Hindlimb muscle (tissue), 1 donor: ENCODE data around the gene NID1. TPM values are rescaled to one million over a fixed set of nuclear protein-coding genes. Genes with fewer than 3 reads are reported as not detected.
A peak's percentile ranks its signal among the peaks of the same experiment; 100 is the strongest.
"Not testable (repeated sequence)": the region's sequence is repeated elsewhere in the genome, so short reads cannot be mapped to it uniquely, and the experiment has no call there.

ENCODE experiments used
- DNase-seq: peaks from one replicate; pipeline ENCODE4 v3.0.0-alpha.2; 2013
- polyA plus RNA-seq: library from polyadenylated mRNA; unstranded; fragments of 120-200 nt; gene quantifications from one replicate; pipeline ENCODE4 v1.2.1, GENCODE V29; 2013; ENCODE audit not compliant: insufficient read length

The NID1 gene
- polyA plus RNA-seq, 1 donor = 239 TPM

GRCh38 chr1:236023926-236024565, 40.8 kb downstream of the NID1 start:
- no peak for DNase-seq

DNA sequence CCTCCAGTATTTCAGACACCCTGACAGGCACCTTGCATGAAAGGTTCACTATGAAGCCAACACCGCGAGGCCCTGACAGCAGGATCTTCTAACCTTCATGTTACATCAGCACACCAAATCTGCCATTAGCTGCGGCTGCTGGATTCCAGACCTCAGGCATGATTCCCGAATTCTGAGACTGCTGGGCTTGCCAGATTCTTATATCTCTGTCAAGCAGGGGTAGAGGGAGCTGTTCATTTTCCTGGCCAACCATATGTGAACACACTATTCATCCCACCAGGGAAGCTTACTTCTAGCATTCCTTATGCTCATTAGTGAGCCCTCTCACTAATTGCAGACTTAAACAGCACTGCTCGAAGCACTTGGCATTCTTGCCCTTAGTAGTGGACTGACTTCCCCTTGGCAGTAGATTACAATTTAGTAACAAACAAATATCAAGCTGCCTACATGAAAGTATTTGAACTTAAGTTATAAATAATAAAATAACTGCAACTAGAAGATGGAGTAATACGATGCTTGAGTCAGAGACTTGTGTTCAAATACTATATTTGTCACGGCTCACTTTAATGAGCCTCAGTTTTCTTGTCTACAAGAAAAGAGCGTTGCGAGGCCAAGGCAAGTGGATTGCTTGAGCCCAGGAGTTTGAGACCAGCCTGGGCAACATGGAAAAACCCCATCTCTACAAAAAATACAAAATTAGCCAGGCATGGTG, 43.3 kb downstream of the NID1 start:
- DNase-seq = peak; percentile 34

DNA sequence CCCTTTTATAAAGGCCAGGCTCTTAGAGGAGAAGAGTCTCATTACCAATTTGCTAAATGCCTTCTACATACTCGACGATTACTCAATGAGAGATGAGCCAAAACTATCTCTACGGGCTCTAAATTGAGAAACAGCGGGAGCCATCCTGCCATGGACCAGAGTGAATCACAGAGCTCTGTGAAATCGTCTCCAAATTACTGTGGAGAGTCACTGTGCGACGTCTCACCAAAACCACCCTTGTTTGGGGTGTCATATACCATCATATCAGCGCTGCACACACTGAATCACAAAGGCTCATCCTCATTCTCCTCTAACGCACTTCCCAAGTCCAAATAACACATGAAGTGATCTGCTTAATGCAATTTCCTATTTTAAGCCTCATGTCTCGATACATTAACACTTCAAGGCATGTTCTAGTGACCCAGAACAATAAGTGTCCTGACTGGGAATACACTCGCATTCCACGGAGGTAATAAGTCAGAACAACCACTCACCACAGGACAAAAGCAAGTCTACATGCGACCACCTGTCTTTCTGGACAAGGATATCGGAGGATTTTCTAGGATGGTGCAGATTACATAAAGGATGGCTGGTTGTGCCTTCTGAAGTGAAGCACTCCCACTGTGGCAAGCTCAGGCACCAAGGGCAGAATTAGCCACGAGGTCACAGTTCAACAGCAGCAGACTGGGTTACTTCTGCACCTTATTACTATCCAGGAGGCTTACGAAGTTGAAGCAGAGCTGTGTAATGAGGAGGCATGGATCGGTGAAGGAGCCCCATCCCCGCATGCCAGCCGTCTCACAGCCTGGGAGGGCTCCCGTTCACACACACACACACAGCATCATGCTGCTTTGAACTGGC, 44.3 kb downstream of the NID1 start:
- DNase-seq = no peak

- DNase-seq = peak; percentile 82
Observed at GRCh38 chr1:236018885-236019453, 45.9 kb downstream of the NID1 start.

DNA sequence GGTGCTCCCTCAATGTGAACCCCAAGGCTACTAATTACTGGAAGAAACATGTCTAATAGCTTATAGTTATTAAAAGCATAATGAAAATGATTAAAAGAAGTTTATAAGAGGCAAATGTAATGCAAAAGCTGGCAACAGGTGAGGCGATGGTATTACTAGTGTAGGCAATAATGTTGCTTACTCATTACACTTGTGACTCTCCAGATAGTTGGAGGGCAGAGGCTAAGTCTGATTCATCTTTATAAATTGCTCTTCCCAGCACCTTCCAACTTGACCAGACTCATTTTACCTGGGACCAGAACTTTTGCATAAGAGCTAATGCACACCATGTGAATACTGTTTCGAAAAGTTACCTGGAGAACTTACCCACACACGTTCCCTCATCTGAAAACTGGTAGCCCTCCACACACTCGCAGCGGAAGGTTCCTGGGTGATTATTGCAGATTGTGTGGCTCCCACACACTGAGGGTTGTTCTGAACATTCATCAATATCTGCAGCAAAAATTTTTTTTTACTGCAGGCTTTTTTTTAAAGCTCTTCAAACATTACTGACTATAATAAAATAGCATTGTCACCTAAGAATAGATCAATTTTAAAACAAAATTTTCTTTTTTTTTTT, 48.0 kb downstream of the NID1 start:
- no peak for DNase-seq

GRCh38 chr1:236016083-236016482, 48.8 kb downstream of the NID1 start:
- DNase-seq = peak; percentile 73

DNA sequence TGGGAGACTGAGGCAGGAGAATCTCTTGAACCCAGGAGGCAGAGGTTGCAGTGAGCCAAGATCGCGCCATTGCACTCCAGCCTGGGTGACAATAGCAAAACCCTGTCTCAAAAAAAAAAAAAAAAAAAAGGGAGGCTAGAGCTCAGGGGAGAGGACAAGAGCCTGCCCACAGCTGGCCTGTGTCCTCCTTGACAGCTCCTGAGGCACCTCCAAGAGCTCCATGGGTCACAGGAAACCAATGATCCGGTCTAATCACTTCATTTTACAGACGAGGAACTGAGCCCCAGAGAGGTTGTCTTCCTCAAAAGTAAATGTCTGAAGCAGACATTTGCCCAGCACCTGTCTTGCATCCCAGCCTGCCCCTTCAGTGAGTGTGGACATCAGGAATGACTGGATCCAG, 49.4 kb downstream of the NID1 start:
- DNase-seq = no peak

GRCh38 chr1:236013330-236013729, 51.6 kb downstream of the NID1 start:
- DNase-seq = no peak

- no peak for DNase-seq
Observed at GRCh38 chr1:236011641-236012040, 53.2 kb downstream of the NID1 start.

DNA sequence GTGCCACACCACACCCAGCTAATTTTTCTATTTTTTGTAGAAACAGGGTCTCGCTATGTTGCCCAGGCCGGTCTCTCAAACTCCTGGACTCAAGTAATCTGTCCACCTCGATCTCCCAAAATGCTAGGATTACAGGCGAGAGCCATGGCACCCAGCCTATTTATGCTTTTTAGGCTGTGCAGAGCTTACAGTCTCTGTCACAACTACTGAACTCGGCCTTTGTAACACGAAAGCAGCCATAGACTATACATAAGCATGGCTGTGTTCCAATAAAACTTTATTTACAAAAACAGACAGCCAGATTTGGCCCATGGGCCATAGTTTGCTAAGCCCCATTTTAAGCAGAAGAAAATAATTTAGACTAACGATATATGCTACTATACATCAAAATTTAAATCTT, 54.4 kb downstream of the NID1 start:
- no peak for DNase-seq

DNA sequence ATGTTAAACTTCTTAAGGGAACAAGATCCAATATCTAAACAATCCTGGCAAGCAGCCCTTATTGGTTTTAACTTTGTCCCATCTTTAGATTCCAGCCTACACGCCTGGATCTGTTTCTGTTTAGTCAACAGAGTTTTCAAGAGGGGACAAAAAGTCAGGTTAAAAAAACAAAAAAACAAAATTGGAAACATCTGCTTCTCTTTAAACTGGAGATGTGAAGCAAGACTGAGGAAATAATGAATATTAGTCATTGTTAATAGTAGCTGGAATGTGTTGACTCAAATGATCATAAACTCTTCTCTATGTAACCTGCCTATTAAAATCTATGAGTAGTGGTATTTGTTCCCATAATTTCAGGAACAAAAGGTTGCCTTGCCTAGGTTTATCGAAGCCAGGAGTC, 55.0 kb downstream of the NID1 start:
- DNase-seq = peak; percentile 50

GRCh38 chr1:236009191-236009590, 55.7 kb downstream of the NID1 start:
- DNase-seq = peak; percentile 33

- no peak for DNase-seq
Observed at GRCh38 chr1:236007781-236008180, 57.1 kb downstream of the NID1 start.

- not testable (repeated sequence) for DNase-seq
Observed at GRCh38 chr1:236003058-236003457, 61.8 kb downstream of the NID1 start.

DNA sequence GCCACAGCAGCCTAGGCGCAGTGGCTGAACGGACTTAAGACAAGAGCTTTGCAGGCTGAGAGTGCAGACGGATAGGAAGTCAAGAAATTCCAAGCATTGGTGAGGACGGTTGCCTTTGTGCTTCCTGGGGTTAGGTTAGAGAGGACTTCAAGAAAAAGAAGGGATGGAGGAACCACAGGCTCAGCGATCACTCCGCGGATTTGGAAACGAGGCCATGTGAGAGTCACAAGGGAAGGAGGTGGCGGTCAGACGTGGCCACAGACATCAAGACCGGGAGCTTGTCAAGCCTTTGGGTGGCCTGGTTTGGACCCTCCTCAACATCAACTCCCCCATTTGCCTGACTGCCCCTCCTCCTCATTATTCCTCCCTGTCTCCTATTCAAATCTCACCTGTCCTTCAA, 62.3 kb downstream of the NID1 start:
- no peak for DNase-seq

DNA sequence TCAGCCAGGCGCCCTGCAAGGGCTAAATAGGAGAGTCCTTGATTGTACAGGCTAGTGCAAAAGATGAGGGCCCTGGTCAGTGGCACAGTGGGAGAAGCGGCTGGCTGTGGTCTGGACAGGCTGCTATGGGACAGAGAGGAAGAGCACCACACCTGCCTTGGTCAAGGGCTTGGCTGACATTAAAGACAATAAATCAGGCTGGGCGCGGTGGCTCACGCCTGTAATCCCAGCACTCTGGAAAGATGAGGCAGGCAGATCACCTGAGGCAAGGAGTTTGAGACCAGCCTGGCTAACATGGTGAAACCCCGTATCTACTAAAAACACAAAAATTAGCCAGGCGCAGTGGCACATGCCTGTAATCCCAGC, 62.9 kb downstream of the NID1 start:
- DNase-seq = no peak

DNA sequence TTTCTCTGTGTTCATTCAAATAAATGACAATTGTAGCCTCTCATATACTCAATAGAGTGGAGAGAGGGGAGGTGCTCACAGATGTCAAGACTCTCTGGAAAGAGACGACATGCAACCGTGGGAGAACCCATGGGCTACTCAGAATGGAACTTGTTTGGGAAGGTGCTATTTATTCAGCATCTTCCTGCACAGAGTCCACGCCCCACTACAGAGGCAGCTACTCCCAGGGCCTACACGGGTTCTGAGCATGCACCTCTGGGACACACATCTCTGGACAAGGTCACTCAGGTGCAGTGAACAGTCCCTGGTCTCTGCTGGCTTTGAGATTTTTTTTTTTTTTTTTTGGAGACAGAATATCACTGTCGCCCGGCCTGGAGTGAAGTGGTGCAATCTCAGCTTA, 64.1 kb downstream of the NID1 start:
- DNase-seq = no peak

- DNase-seq = no peak
Observed at GRCh38 chr1:235999259-235999925, 65.5 kb downstream of the NID1 start.

DNA sequence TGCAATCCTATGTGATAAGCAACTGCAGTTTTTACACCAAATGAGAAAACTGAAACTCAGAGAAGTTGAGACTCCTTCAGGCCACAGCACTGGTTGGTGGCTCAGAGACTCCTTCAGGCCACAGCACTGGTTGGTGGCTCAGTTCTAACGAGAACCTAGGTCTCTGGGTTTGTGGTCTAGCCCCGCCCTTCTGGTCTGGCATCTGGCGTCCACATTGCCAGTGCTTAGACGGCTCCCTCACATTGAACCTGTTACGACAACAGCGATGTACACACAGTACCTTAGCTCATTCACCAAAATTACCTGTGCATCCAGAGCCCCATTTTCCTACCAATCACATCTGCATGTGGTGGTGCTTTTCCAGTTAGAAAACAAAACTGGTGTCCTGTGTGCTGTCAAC, 66.1 kb downstream of the NID1 start:
- no peak for DNase-seq

- no peak for DNase-seq
Observed at GRCh38 chr1:235997931-235998330, 67.0 kb downstream of the NID1 start.

- DNase-seq = no peak
Observed at GRCh38 chr1:235997049-235997448, 67.8 kb downstream of the NID1 start.
